Endodermal cell (in vitro differentiated cells): ENCODE measurements around the gene FPGS. TPM values are rescaled to one million over a fixed set of nuclear protein-coding genes. Genes with fewer than 3 reads are reported as not detected.

Experiments used
- DNase-seq: peaks from one replicate; pipeline ENCODE4 v3.0.0-alpha.2; 2017
- H3K27ac ChIP-seq: 2 replicates; pipeline ENCODE4 v1.5.1; 2013; ENCODE audit warnings: mild to moderate bottlenecking, low read depth, low read length, moderate library complexity
- H3K27me3 ChIP-seq: 2 replicates; pipeline ENCODE4 v1.6.1; 2013; ENCODE audit warnings: mild to moderate bottlenecking, low read length, moderate library complexity; ENCODE audit not compliant: insufficient read depth, control insufficient read depth, poor library complexity, severe bottlenecking
- H3K36me3 ChIP-seq: 2 replicates; pipeline ENCODE4 v1.7.0; 2013; ENCODE audit warnings: mild to moderate bottlenecking, low read length, moderate library complexity; ENCODE audit not compliant: control insufficient read depth, insufficient read depth
- H3K4me1 ChIP-seq: one replicate; pipeline ENCODE4 v1.7.0; 2013; ENCODE audit warnings: low read length; ENCODE audit not compliant: control insufficient read depth, insufficient read depth
- H3K4me3 ChIP-seq: 2 replicates; pipeline ENCODE4 v1.5.1; 2013; ENCODE audit warnings: mild to moderate bottlenecking, low read length, moderate library complexity
- H3K9ac ChIP-seq: 2 replicates; pipeline ENCODE4 v1.6.1; 2013; ENCODE audit warnings: mild to moderate bottlenecking, low read length, moderate library complexity; ENCODE audit not compliant: poor library complexity, severe bottlenecking; ENCODE audit errors: extremely low read depth
- H3K9me3 ChIP-seq: 2 replicates; pipeline ENCODE4 v1.6.1; 2013; ENCODE audit warnings: mild to moderate bottlenecking, low read length, moderate library complexity; ENCODE audit not compliant: control insufficient read depth
- H3K27ac Mint-ChIP-seq: 2 replicates; pipeline ENCODE4 v1.8.0; 2020; ENCODE audit warnings: mixed read lengths
- H3K27me3 Mint-ChIP-seq: 2 replicates; pipeline ENCODE4 v1.8.0; 2021; ENCODE audit warnings: mild to moderate bottlenecking, mixed read lengths; ENCODE audit not compliant: insufficient read depth
- H3K36me3 Mint-ChIP-seq: 2 replicates; pipeline ENCODE4 v1.8.0; 2020; ENCODE audit warnings: low read depth, mixed read lengths
- H3K4me1 Mint-ChIP-seq: 2 replicates; pipeline ENCODE4 v1.8.0; 2020; ENCODE audit warnings: mixed read lengths
- H3K4me3 Mint-ChIP-seq: 2 replicates; pipeline ENCODE4 v1.8.0; 2020; ENCODE audit warnings: mild to moderate bottlenecking, moderate library complexity, mixed read lengths
- H3K9me3 Mint-ChIP-seq: 2 replicates; pipeline ENCODE4 v1.8.0; 2020; ENCODE audit warnings: mild to moderate bottlenecking, mixed read lengths
- CTCF ChIP-seq: fragments of 200-600 bp; sonication (generic); conservative IDR thresholded peaks from 2 replicates; pipeline ENCODE4 v1.5.0; 2021; ENCODE audit warnings: antibody characterized with exemption, mild to moderate bottlenecking
- whole genome bisulfite sequencing, 2 experiments: methylation state at CpG; one replicate each; pipeline versions ENCODE4 v1.1.5 to v1.1.7; 2013; ENCODE audit warnings: missing lambda C conversion rate in 2 of 2, mixed read lengths in 1 of 2; ENCODE audit not compliant: insufficient coverage in 1 of 2, insufficient read length in 1 of 2; 5-methylcytosine and 5-hydroxymethylcytosine counted together
- total RNA-seq, 2 donors: library from RNA; stranded (reverse); fragmentation: NEBNext Ultra II Directional in 1 of 2; extraction: Animal tissue kit (Norgen Biotek cat#: 25700) in 1 of 2; gene quantifications; 2 replicates in 1 of 2; 3 replicates in 1 of 2; pipeline ENCODE4 v1.2.1, GENCODE V29; 2021

FPGS gene
- total RNA-seq, 2 donors from 2014 or later, result 75.2 to 76.4 TPM

- H3K9ac ChIP-seq, result no peak overlapping the region
- H3K9me3 ChIP-seq, result no peaks in the 10 kb centered on the region
- H3K27me3 ChIP-seq, result no peaks in the 10 kb centered on the region
- TF ChIP-seq CTCF, result no peak
- H3K4me1 ChIP-seq, result no peaks in the 10 kb centered on the region
- Mint-ChIP-seq H3K9me3 (no peaks in the 10 kb centered on the region), H3K27me3 (peaks cover 16% of the 10 kb centered on the region), H3K27ac (peak overlapping the region; percentile 58), H3K4me1 (peaks cover 15% of the 10 kb centered on the region), H3K4me3 (peak overlapping the region; percentile 49), H3K36me3 (no peaks in the 10 kb centered on the region)
- 9 to 12% methylated on average over 20 to 34 of the region's 34 CpGs for WGBS, 2 experiments
- H3K27ac ChIP-seq, result no peak overlapping the region
- DNase-seq, result peak; percentile 99
- H3K4me3 ChIP-seq, result peak overlapping the region; percentile 66
- no peaks in the 10 kb centered on the region for H3K36me3 ChIP-seq
These were observed 25.8 kb downstream of the FPGS start for GRCh38 chr9:127828262-127829031.

- H3K4me1 Mint-ChIP-seq, result peaks cover 15% of the 10 kb centered on the region
These were observed 26.7 kb downstream of the FPGS start for GRCh38 chr9:127829205-127829906.

GRCh38 chr9:127832248-127832647 is 29.6 kb downstream of the FPGS start:
- Mint-ChIP-seq H3K9me3 (no peaks in the 10 kb centered on the region), H3K4me1 (peaks cover 10% of the 10 kb centered on the region), H3K27ac (peak overlapping the region; percentile 61), H3K27me3 (peaks cover 3% of the 10 kb centered on the region), H3K4me3 (no peak overlapping the region), H3K36me3 (no peaks in the 10 kb centered on the region)
- no peaks in the 10 kb centered on the region for H3K4me1 ChIP-seq
- TF ChIP-seq CTCF, result no peak
- H3K9me3 ChIP-seq, result no peaks in the 10 kb centered on the region
- no peaks in the 10 kb centered on the region for H3K27me3 ChIP-seq
- no peak overlapping the region for H3K27ac ChIP-seq
- no peak overlapping the region for H3K9ac ChIP-seq
- DNase-seq, result peak; percentile 52
- H3K4me3 ChIP-seq, result no peak overlapping the region
- 87 to 88% methylated on average over 7 of the region's 7 CpGs for WGBS, 2 experiments
- H3K36me3 ChIP-seq, result no peaks in the 10 kb centered on the region

More at GRCh38 chr9:127829205-127829906, 26.7 kb downstream of the FPGS start:
- H3K9ac ChIP-seq, result no peak overlapping the region
- no peak overlapping the region for H3K27ac ChIP-seq
- Mint-ChIP-seq H3K36me3 (no peaks in the 10 kb centered on the region), H3K4me3 (peak overlapping the region; percentile 49), H3K27ac (no peak overlapping the region), H3K27me3 (peaks cover 16% of the 10 kb centered on the region), H3K9me3 (no peaks in the 10 kb centered on the region)
- no peaks in the 10 kb centered on the region for H3K27me3 ChIP-seq
- no peaks in the 10 kb centered on the region for H3K4me1 ChIP-seq
- no peak overlapping the region for H3K4me3 ChIP-seq
- 80 to 91% methylated on average over 2 to 6 of the region's 6 CpGs for WGBS, 2 experiments
- no peaks in the 10 kb centered on the region for H3K9me3 ChIP-seq
- TF ChIP-seq CTCF, result no peak
- H3K36me3 ChIP-seq, result no peaks in the 10 kb centered on the region
- peak; percentile 47 for DNase-seq
